ENCODE results near the gene WDR73. TPM values are rescaled to one million over a fixed set of nuclear protein-coding genes. Genes with fewer than 3 reads are reported as not detected.

The WDR73 gene
- total RNA-seq, 1 experiment from 2014 or later = 20.8 TPM

- intact Hi-C loops (cut with micrococcal nuclease) = loop anchor here (1.0 kb wide), 1 partner anchor 30 kb away; no protein-coding TSS in a partner anchor
- peak within 1 kb of the TSS; percentile 34 for H3K27ac ChIP-seq (ENCODE audit: low read length)
Measured at GRCh38 chr15:84600687-84601554, 53.2 kb downstream of the WDR73 start, which contains the start of gene ZSCAN2. Gene ZSCAN2 (plus strand): TSS chr15:84601009. CDS start chr15:84603928, 2,919 bp downstream.

GRCh38 chr15:84600331-84600686, 53.8 kb downstream of the WDR73 start:
- H3K4me2 ChIP-seq (ENCODE audit: low read length) = peak overlapping the region; percentile 96
- peaks cover 5% of the 10 kb centered on the region; the same call in 1 of the 2 replicates for H3K36me3 ChIP-seq (ENCODE audit: low read depth, low read length)
- BruUV-seq (replicated peaks) = no TSS peak
- CTCF ChIA-PET = interaction anchor here (0.6 to 1.0 kb wide), 2 partner anchors 29 to 38 kb away, joined by 4 to 5 read pairs; no protein-coding TSS in a partner anchor
- peak overlapping the region; percentile 26; the same call in 1 of the 2 replicates for H3K27ac ChIP-seq (ENCODE audit: low read length)
- peak overlapping the region; percentile 96 for H2AFZ ChIP-seq (ENCODE audit: low read length)
- H3F3A ChIP-seq (ENCODE audit: low read length, unreplicated experiment) = no peaks in the 10 kb centered on the region
- peak overlapping the region; percentile 11; the same call in 1 of the 2 replicates for H3K9ac ChIP-seq (ENCODE audit: low read length)
- peak; percentile 82 for DNase-seq
- peaks cover 19% of the 10 kb centered on the region for H3K79me2 ChIP-seq (ENCODE audit: low read length)
- POLR2A ChIA-PET (ENCODE audit: unreplicated experiment) = no interaction called here
- H3K27me3 ChIP-seq (ENCODE audit: low read length) = no peaks in the 10 kb centered on the region
- intact Hi-C loops (cut with micrococcal nuclease) = loop anchor here (1.0 kb wide), 1 partner anchor 31 kb away; no protein-coding TSS in a partner anchor
- ATAC-seq = peak; percentile 79
- TF ChIP-seq EZH2phosphoT487 (IDR thresholded peaks at IDR 0.05; ENCODE audit: borderline replicate concordance, low read length) = no peak
- TF ChIP-seq EZH2 (IDR thresholded peaks at IDR 0.05; ENCODE audit: low read length, unreplicated experiment) = no peak
- TF ChIP-seq CTCF (conservative IDR thresholded peaks at IDR 0.05; ENCODE audit: low read depth, low read length) = no peak
- no peaks in the 10 kb centered on the region for H3K9me2 ChIP-seq (replicated peaks; ENCODE audit: low read length)
- no peaks in the 10 kb centered on the region for H3K9me3 ChIP-seq (ENCODE audit: low read length)
- H3K4me3 ChIP-seq (ENCODE audit: low read length) = peak overlapping the region; percentile 91
- no peaks in the 10 kb centered on the region for H4K20me1 ChIP-seq (ENCODE audit: low read length)
- peaks cover 8% of the 10 kb centered on the region; the same call in 1 of the 2 replicates for H3K4me1 ChIP-seq (ENCODE audit: insufficient read depth, low read length)

More at GRCh38 chr15:84600687-84601554, 53.2 kb downstream of the WDR73 start, which contains the start of gene ZSCAN2:
- Histone ChIP-seq H3K9me2 (replicated peaks; ENCODE audit: low read length) (no peaks in the 10 kb centered on the region), H3K9me3 (ENCODE audit: low read length) (no peaks in the 10 kb centered on the region), H3F3A (ENCODE audit: low read length, unreplicated experiment) (no peaks in the 10 kb centered on the region), H3K36me3 (ENCODE audit: low read depth, low read length) (peaks cover 5% of the 10 kb centered on the region; the same call in 1 of the 2 replicates), H3K4me2 (ENCODE audit: low read length) (peak within 1 kb of the TSS; percentile 96), H3K4me3 (ENCODE audit: low read length) (peak within 1 kb of the TSS; percentile 91), H2AFZ (ENCODE audit: low read length) (peak within 1 kb of the TSS; percentile 98), H3K27me3 (ENCODE audit: low read length) (no peaks in the 10 kb centered on the region), H4K20me1 (ENCODE audit: low read length) (no peaks in the 10 kb centered on the region), H3K4me1 (ENCODE audit: insufficient read depth, low read length) (peaks cover 8% of the 10 kb centered on the region; the same call in 1 of the 2 replicates), H3K79me2 (ENCODE audit: low read length) (peaks cover 19% of the 10 kb centered on the region), H3K9ac (ENCODE audit: low read length) (peak within 1 kb of the TSS; percentile 72)
- no peak for TF ChIP-seq CTCF (conservative IDR thresholded peaks at IDR 0.05; ENCODE audit: low read depth, low read length)
- no peak for TF ChIP-seq EZH2phosphoT487 (IDR thresholded peaks at IDR 0.05; ENCODE audit: borderline replicate concordance, low read length)
- TF ChIP-seq EZH2 (IDR thresholded peaks at IDR 0.05; ENCODE audit: low read length, unreplicated experiment) = no peak
- ChIA-PET POLR2A (ENCODE audit: unreplicated experiment) (interaction anchor here (0.6 kb wide), 1 partner anchor 33 kb away, joined by 6 read pairs; no protein-coding TSS in a partner anchor), CTCF (interaction anchor here (0.6 to 1.0 kb wide), 2 partner anchors 30 to 37 kb away, joined by 4 to 5 read pairs; no protein-coding TSS in a partner anchor)
- DNase-seq (peak; percentile 95), ATAC-seq (peak; percentile 94)
- TSS peak; percentile 59 for BruUV-seq (replicated peaks)

Measured in PC-3 (cell line).